Peyer's patch (tissue), 4 donors: ENCODE data around the gene ATMIN.

Source experiments
- CTCF ChIP-seq, 6 experiments: fragments of 450-650 bp in 4 of 6; fragments of 200-600 bp in 2 of 6; sonication (generic) in 1 of 6; IDR thresholded peaks; one replicate each; pipeline ENCODE4 v1.5.1; 2017 to 2019; ENCODE audit warnings: antibody characterized with exemption in 6 of 6, mild to moderate bottlenecking in 3 of 6, moderate library complexity in 1 of 6
- POLR2A ChIP-seq, 2 donors: fragments of 450-650 bp; IDR thresholded peaks; one replicate each; pipeline ENCODE4 v1.5.1; 2017; ENCODE audit warnings: antibody characterized with exemption in 2 of 2, mild to moderate bottlenecking in 2 of 2, moderate library complexity in 2 of 2

GRCh38 chr16:80989801-80990200, 45.8 kb upstream of the ATMIN start:
- no peak for TF ChIP-seq CTCF (IDR thresholded peaks at IDR 0.05)
- TF ChIP-seq POLR2A (IDR thresholded peaks at IDR 0.05): no peak
